Measurements from ENCODE around the gene ALG12.
A peak's percentile ranks its signal among the peaks of the same experiment; 100 is the strongest.

Gene ALG12

DNA sequence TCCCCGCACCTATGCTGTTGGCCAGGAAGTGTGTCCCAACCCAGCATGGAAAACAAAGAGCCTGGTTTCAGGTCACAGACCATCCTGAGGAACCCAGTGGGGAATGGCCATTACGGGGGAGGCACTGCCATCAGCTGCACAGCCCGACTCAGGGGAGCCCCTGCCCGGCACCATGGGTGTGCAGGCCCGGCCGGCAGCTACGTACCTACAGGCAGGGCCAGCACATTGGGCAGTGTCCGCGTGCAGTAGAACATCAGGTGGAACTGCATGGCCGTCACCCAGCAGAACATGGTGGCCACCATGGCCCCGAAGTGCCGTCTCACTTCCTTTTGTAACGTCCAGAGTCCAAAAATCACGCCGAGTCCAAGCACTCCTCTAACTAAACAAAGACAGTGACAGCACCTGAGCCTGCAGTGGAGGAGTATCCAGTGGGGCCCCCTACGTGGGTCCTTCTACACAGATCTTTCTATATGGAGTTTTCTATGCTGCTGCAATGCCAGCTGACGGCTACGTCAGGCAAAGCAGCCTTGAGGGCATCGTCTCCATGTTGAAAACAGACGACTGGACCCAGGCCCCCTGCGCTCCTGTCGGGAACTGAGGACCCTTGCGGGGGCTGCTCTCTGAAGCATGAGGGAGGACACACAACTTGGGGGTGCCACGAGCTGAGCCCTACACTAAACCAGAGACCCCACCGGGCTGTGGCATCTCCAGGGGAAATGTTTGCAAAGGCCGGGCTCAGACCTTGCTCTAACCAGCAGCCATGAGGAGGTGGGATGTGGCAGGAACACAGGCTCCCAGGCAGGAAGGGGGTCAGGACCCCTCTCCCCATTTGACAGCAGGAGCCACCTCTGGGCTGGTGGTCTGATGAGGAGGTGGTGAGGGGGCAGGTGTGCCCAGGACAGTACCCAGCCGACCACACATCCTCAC, 7.7 kb downstream of the ALG12 start:
- no peak for DNase-seq

DNA sequence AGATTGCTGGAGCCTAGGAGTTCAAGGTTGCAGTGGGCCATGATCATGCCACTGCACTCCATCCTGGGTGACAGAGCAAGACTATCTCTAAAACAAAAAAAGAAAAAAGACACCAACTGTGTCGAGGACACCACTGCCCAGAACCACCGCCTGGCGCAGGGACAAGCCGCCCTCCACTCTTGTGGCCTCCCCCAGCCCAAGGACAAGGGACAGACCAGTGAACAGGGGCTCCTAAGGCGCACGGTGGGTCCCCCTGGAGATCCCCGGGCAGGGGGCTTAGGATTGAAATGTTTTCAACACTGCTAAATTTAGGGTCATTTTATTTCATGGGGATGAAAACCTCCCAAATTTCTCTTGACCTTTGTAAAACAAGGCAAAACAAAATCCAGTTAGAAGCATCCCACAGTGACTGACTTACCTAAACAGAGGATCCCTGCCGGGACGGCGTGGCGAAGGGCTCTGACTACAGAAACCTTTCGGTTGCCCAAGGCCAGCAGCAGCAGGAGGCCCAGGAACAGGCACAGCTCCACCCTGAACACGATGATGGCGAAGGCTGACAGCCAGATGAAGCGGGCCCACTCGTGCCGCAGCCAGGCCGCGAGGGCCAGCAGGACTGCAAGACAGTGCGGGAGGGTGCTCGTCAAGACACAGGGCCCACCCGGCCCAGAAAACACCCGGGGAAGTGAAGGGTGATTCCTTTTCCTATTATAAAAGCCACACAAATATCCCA, 8.6 kb downstream of the ALG12 start:
- DNase-seq: no peak

DNA sequence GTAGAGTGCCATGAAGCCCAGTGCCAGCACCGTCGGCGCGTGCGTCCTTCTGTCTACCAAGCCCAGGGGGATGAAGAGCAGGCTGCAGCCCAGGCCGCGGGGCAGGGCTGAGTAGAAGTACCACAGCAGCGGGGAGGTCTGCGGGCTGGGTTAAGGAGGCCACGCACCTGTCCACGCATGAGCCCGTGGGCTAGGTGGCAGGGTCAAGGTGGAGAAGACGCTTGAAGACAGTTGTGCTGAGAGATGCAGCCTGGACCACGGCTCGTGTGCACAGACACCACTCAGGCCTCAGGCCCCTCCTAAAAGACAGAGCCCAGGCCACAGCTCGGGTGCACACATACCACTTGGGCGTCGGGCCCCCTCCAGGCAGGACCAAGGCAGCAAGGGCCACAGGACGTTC, 10.4 kb downstream of the ALG12 start:
- DNase-seq: no peak

DNA sequence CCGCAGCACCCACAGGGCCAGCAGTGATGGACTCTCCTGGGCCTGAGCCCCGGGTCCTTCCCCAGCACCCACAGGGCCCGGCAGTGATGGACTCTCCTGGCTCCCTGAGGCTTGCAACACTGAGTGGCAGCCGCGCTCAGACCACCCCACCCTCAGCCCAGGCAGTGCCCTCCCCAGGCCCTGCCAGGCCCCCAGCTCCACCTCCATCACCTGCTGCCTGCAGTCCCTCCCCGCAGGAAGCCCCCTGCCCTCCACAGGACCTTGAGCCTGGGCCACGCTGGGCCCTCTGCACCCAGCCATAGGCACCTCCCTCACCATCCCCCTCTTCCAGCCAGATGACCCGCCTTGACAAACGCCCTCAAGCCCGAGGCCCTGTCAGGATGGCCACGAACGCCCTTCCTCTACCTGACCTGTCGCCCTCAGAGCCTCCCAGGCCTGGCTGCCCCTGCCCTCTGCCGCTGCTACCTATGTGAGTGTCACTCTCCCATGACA, 11.4 kb downstream of the ALG12 start:
- DNase-seq: no peak

DNA sequence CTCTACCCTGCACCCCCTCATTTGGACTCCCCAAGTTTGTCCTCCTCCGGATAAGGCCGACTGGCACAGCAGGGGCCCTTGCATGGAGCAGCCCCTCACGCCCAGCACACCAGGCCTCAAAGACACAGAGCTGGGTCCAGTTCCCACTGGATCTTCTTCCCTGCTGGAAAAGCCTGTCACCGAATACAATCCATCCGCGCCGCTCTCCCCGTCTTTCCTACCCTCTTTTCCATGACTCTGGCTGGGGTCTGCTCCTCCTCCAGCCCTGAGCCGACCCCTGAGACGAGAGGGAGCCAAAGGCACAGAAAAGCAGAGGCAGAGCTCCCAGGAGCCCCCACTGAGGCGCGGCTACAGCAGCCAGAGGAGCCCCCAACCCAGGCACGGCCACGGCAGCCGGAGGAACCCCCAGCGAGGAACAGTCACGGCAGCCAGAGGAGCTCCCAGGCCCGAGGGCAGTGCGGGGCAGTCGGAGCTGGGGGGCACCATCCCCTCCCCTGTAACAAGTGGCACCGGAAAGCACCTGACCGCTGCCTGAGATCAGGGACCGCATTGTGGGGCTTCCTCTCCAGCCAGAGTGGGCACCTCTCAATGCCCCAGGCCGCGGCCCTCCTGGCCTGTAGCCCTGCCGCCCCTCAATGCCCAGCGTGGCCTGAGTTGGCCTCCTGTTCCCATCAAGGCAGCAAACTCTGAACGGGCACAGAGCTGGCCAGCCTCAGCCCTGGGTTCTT, 12.0 kb downstream of the ALG12 start:
- no peak for DNase-seq

DNA sequence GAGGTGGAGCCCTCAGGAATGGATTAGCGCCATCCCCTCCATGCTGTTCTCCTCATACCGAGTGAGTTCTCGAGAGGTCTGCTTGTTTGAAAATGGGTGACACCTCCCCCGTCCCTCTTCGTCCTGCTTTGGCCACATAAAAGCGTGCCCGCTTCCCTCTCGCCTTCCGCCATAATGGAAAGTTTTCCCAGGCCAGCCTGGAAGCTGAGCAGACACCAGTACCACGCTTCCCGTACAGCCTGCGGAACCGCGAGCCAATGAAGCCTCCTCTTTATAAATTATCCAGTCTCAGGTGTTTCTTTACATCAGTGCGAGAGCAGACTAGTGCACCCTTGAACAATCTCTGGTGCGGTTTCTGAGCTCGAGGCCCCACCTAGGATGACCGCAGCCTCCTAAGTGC, 12.8 kb downstream of the ALG12 start:
- no peak for DNase-seq

DNA sequence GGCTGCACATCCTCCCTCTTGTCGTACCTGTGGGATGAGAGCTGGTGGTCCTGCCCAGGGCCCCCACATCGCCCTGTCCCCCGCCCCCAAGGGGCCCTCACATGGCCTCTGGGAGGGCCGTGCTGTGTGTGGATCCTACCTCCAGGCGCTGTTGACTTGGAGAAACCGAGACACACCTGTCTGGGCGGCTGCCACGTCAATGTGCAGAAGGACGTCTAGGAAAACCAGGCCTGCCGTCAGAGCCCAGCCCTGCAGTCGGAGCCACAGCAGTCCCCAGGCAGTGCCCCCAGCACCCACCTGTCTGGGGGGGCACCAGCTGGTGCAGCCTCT, 14.2 kb downstream of the ALG12 start:
- DNase-seq: no peak

DNA sequence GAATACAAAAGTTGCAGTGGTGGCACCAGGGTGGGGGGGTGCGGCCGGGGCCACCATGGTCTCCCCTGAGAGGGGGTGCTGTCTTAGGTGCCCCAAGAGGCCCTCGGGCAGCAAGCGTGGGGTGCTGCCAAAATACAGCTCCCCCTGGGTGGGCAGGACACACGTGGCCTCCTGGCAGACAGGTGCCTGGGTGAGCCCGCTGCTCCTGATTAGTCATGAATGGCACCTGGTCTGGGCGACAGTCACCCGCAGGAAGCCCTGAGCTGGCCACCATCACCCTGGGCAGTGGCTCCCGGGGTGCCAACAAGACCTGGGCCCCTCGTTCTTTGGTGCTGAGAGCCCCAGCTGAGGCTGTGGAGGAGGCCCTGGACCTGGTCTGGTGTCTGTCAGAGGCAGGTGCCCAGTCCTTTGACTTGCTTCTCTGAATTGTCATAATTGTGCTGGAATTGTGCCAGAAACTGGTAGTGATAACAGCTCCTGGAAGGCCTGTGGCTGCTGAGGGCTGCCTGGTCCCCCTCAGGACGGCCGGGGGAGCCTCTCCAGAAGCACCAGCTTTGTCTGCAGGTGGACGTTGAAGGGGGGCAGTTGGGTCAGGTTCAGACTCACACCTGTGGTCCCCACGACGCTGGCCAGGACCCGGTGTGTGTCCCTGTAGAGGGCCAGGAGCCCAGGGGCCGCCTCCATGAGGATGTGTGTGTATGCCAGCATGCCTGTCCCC, 14.8 kb downstream of the ALG12 start:
- DNase-seq: peak; percentile 82

DNA sequence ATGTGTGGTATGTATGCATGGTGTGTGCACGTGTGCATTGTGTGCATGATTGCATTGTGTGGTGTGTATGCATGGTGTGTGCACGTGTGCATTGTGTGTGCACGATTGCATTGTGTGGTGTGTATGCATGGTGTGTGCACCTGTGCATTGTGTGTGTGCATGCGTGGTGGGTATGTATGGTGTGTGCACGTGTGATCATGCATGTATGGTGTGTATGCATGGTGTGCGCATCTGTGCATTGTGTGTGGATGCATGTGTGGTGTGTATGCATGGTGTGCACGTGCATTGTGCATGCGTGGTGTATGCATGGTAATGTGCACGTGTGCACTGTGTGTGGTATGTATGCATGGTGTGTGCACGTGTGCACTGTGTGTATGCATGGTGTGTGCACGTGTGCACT, 16.8 kb downstream of the ALG12 start:
- no peak for DNase-seq

DNA sequence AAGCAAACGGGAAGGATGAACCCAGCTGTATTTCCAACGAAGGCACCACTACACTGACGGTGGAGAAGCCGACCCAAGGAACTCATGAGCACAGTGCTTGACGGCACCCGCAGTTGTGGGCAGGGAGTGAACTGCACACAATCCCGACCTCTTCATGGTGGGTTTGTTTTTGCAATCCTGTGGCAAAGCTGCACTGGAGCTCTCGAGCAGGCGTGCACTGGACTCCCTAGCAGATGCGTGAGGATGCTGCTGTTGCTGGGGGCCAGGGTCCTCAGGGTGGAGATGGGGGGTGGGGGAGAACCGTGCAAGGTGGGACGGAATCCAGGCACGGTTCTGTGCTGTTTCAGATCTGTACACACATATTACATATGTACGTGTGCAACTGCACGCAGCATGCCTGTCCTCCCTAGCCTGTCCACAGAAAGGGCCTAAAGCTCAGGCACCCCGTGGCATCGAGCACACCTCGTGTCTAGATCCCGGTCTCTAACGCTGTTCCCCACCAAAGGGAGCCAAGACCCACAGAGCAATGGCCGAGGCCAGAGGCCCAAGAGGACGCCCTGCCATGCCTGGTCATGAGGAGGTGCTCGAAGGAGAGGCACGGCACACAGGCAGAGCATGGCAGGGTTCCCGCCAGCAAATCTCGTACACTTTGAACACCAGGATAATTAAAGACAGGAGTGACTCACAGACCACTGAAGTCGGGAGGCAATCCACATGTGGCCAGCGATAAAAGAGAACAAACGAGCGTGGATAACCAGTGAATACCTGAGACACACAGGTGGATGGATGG, 17.6 kb downstream of the ALG12 start:
- DNase-seq: no peak

DNA sequence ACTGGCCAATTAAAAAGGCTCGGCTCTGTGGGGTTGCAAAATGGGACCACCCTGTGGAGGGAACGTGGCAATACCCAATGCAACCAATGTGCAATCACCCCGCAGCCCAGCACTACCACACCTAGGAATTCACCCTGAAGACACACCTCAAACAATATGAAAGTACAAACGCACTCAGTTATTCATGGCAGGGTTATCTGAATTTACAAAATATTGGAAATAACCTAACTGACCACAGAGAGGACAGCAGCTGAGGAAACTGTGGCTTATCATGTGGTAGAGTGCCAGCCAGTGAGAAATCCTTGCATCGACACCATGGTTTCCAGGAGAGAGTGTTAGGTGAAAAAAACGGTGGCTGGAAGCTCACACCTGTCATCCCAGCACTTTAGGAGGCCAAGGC, 18.7 kb downstream of the ALG12 start:
- no peak for DNase-seq

DNA sequence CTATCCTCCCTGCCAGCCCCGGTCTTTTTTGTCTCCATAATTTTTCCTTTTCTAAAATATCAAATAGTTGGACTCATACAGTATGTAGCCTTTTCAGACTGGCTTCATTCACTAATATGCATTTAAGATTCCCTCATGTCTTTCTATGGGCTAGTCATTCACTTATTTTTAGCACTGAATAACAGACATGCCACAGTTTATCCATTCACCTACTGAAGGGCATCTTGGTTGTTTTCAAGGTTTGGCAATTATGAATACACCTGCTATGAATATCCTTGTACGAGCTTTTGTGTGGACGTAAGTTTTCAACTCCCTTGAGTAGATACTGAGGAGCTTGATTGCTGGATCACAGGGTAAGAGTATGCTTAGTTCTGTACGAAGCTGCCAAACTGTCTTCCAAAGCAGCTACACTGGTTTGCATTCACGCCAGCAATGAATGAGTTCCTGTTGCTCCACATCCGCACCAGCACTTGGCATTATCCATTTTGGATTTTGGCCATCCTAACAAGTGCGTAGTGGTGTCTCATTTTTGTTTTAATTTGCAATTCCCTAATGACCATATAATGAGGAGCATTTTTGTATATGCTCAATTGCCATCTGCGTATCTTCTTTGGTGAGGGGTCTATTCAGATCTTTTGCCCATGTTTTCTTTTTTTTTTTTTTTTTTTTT, 21.1 kb downstream of the ALG12 start:
- DNase-seq: no peak

DNA sequence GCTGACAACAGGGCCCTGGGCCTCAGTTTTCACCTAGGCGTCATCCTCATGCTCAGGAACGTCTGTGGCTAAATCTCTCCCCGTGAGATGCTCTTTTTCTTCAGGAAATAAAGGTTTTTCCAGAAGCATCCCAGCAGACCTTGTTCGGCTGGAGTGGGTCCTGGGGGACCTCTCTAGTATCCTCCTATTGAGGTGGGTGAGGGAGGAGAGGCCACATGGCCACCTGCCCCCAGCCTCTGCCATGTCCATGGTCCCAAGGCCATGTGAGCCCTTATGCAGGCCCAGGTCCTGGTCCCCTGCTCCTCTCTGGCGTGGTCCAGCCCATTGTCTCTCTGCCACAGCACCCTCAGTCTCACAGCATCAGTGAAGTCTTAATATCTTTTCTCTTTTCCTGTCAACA, 22.0 kb downstream of the ALG12 start:
- DNase-seq: no peak

DNA sequence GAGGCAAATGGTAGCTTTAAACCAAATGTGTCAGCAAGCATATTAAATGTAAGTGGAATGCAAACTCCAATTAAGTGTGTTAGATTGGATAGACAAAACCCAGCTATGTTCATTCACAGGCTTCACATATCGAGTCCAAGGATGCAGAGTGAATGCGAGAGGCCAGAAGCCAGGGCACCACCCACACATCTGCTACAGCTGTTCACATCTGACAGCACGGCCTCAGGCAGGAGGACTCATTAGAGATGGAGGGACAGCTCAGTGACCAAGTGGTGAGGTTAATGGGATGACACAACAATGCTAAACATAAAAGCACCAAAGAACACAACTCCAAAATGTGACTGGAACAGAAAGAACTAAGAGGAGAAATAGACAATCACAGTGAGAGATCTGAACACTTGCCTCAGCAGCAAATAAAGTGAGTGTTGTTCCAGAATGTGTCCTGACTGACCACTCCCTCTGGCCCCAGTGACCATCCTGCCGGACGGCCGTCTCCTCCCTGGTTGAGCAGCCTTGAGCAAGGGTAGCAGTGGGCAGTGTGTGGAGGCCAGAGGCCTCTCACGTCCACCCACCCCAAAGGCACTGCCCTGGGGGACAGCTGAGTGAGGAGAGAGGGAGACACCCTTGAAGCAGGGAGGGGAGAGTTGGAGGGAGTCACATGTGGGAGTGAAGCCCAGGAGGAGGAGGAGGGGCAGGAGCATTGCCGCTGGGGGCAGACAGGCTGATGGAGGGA, 23.8 kb downstream of the ALG12 start:
- no peak for DNase-seq

DNA sequence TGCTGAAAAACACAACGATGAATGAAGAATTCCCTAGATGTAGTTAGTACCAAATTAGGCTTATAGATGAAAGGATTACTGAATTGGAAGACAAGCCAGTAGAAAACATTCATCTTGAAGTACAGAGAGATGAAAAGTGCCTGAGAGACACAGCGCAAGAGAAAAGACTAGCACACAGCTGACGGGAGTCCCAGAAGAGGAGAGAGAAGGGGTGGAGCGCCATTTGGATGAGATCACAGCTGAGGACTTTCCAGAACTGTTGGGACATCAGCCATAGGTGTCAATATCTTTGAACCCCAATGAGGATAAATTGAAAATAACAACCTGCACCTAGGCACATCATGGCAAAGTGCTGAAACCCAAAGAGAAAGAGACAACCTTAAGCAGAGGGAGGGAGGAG, 25.2 kb downstream of the ALG12 start:
- no peak for DNase-seq

DNA sequence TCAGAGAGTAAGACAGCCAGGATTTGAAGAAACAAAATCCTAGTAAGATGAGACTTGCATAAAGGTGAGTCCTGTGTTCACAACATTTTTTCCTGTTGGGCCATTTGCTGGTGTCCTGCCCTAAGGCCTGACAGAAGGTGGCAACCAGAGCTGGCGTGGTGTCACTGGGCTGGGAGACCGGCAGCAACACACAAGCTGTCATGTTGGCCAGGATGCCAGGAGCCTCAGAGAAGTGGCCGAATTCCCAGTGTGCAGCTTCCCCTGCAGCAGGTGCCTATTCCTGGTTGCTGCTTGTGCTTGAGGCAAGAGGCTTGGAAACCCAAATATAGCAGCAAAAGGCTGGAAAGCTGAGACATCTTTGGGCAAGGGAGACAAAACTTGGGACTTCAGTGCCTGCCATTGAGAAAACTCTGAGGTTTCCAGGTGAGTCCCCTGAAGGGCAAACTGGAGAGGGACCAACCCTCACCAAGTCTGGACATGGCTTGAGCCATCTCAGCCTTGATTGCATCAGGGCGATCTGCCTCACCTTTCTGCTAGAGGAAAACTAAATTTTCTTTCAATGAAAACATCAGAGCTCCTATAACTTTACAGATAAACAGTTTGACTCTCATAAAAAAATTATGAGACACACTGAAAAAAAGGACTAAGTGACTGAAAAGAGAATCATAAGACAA, 25.9 kb downstream of the ALG12 start:
- no peak for DNase-seq

DNA sequence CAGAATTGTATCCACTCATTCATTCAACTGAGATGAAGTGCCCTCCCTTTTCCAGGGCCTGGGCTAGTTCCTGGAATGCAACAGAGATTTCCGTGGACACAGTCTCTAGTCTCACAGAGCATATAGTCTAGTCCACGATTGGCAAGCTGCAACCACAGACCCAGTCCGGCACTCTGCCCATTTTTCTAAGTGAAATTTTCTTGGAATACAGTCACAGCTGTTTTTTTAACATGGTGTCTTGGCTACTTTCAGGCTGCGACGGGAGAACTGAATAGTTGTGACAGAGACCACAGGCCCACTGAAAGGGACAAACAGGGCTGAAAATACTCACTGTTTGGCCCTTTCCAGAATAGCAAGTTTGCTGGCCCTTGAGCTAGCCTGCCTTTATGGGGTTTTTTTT, 29.2 kb downstream of the ALG12 start:
- DNase-seq: no peak

DNA sequence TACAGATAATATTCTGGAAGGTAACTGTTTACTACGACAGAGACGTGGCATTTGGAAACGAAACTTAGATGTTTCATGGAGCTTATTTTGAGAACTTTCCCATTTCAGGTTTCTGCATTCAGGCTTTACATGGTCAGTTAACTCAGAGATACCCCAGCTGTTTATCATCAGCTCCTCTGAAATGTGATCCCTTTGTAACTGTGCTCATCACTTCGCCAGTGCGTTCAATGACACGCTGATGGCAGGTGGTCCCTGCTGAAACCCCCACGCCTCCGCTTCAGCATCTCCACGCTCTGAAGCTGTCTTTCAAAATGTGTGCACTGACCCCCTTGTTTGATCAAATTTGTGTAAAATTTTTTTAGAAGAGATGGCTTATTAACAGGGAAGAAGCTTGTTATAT, 30.5 kb downstream of the ALG12 start:
- no peak for DNase-seq

DNA sequence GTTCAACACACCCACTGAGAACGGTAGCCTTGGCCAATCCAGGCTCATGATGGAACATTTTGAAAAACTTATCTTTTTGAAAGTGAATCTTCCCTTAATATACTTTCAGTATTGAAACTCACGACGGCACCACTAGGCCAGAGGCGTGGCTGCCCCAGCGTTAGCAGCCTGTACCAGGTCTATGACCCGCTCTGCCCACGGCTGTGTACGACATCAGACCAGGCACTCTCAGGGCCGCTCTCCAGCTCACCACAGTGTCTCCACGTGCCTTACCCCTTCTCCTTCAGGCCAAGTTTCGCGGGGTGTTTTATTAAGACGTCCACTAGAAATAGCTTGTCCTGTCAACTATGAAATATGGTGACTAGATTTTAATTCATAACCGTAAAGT, 31.2 kb downstream of the ALG12 start:
- no peak for DNase-seq

DNA sequence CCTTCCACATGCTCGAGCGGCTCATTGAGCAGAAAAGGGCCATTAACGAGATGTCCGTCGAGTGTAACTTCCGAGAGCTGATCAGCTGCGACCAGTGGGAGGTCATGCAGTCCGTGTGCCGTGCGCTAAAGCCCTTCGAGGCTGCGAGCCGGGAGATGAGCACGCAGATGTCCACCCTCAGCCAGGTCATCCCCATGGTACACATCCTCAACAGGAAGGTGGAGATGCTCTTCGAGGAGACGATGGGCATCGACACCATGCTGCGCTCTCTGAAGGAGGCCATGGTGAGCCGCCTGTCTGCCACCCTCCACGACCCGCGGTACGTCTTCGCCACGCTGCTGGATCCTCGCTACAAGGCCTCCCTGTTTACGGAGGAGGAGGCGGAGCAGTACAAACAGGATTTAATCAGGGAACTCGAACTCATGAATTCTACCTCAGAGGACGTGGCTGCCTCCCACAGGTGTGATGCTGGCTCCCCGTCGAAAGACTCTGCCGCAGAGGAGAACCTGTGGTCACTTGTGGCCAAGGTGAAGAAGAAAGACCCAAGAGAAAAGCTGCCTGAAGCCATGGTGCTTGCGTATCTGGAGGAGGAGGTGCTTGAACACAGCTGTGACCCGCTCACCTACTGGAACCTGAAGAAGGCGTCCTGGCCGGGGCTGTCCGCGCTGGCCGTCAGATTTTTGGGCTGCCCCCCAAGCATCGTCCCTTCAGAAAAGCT, 31.7 kb downstream of the ALG12 start:
- no peak for DNase-seq
